Tibial artery (tissue), 4 donors: ENCODE results near the gene PPIL1.

ENCODE experiments used
- DNase-seq, 2 donors: peaks; one replicate each; pipeline ENCODE4 v3.0.0-alpha.2; 2019
- H3K27ac ChIP-seq, 2 donors: fragments of 200-600 bp; sonication (generic) in 1 of 2; 1 replicate in 1 of 2; 2 replicates in 1 of 2; pipeline ENCODE4 v1.5.1; 2018 to 2019; ENCODE audit warnings: mild to moderate bottlenecking in 1 of 2
- H3K27me3 ChIP-seq, 2 donors: fragments of 200-600 bp; sonication (generic) in 1 of 2; one replicate each; pipeline versions ENCODE4 v1.5.1 to v1.6.0; 2016 to 2019
- H3K36me3 ChIP-seq, 3 donors: fragments of 200-600 bp; sonication (generic) in 2 of 3; one replicate each; pipeline ENCODE4 v1.5.1; 2016 to 2019; ENCODE audit warnings: mild to moderate bottlenecking in 2 of 3
- H3K4me1 ChIP-seq, 4 donors: fragments of 200-600 bp; sonication (generic) in 2 of 4; 1 replicate in 3 of 4; 2 replicates in 1 of 4; pipeline ENCODE4 v1.5.1; 2016 to 2019
- H3K4me3 ChIP-seq, 2 donors: fragments of 200-600 bp; sonication (generic) in 1 of 2; 1 replicate in 1 of 2; 2 replicates in 1 of 2; pipeline ENCODE4 v1.5.1; 2018 to 2019; ENCODE audit warnings: mild to moderate bottlenecking in 2 of 2
- H3K9me3 ChIP-seq, 3 donors: fragments of 200-600 bp; sonication (generic) in 1 of 3; one replicate each; pipeline ENCODE4 v1.5.1; 2016 to 2019
- intact Hi-C: fragments of 100-400 bp; cut with DNase I; formaldehyde crosslinking; loops from one replicate; pipeline ENCODE4 v1.15.0; 2023; ENCODE audit warnings: low total_unique reads
- TF ChIP-seq, protein P1 (sequence below), 2 experiments: fragments of 200-600 bp in 1 of 2; fragments of 450-650 bp in 1 of 2; IDR thresholded peaks; one replicate each; pipeline ENCODE4 v1.5.1; 2017 to 2019; ENCODE audit warnings: antibody characterized with exemption in 2 of 2, mild to moderate bottlenecking in 1 of 2, moderate library complexity in 1 of 2

Gene PPIL1

DNA sequence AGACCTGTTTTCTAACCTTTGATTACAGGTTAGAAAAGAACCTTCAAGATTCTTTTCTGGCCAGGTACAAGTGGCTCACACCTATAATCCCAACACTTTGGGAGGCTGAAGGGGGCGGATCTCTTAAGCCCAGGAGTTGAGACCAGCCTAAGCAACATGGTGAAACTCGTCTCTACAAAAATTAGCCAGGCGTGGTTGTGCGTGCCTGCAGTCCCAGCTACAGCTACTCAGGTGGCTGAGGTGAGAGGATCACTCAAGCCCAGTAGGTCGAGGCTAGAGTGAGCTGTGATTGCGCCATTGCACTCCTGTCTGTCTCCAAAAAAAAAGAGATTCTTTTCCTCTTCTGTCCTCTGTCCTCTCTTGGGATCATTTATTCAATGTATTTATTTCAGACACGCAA is 14.5 kb downstream of the PPIL1 start:
- intact Hi-C loops = no loop called here
- Histone ChIP-seq H3K4me1 (peaks cover 0 to 28% (median 11%) of the 10 kb centered on the region in 4 donors), H3K27ac (no peak overlapping the region), H3K9me3 (no peaks in the 10 kb centered on the region), H3K27me3 (no peaks in the 10 kb centered on the region), H3K36me3 (peaks cover 0 to 19% (median 6%) of the 10 kb centered on the region in 3 donors), H3K4me3 (no peak overlapping the region)
- TF ChIP-seq, protein P1, sequence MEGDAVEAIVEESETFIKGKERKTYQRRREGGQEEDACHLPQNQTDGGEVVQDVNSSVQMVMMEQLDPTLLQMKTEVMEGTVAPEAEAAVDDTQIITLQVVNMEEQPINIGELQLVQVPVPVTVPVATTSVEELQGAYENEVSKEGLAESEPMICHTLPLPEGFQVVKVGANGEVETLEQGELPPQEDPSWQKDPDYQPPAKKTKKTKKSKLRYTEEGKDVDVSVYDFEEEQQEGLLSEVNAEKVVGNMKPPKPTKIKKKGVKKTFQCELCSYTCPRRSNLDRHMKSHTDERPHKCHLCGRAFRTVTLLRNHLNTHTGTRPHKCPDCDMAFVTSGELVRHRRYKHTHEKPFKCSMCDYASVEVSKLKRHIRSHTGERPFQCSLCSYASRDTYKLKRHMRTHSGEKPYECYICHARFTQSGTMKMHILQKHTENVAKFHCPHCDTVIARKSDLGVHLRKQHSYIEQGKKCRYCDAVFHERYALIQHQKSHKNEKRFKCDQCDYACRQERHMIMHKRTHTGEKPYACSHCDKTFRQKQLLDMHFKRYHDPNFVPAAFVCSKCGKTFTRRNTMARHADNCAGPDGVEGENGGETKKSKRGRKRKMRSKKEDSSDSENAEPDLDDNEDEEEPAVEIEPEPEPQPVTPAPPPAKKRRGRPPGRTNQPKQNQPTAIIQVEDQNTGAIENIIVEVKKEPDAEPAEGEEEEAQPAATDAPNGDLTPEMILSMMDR (IDR thresholded peaks at IDR 0.05) = no peak
- DNase-seq = no peak

DNA sequence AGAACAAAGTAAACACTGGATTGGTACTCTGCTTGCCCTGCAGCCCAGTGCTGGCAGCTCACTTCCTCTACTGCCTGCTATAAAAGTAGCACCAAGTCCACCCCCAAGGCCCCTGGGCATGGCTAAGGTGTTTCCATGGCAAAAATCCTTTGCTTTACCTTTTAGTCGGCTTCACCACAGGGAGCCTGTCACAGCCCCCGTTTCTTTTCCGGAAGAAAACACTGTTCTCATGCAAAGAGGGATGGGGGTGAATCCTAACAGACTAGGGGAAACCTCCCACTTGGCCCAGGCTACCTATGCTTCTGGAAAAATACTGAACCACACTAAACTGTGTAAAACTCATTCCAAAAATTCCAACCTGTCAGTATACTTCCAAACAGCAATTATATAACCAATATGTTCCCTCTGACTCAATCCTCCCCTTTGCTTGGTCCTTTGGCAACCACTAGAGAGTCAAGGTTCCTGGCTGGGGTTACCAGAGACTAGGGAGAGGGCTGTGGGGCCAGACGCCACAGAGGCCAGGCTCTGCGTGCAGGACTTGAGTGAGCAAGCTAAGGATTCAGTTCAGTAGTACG is 16.1 kb downstream of the PPIL1 start:
- DNase-seq = no peak
- TF ChIP-seq, protein P1 (IDR thresholded peaks at IDR 0.05) = no peak

GRCh38 chr6:36857325-36857724 is 17.3 kb downstream of the PPIL1 start:
- H3K4me3 ChIP-seq = no peak overlapping the region
- peak in 1 of 2 donors; percentile 9 for DNase-seq
- peaks cover 0 to 14% (median 0%) of the 10 kb centered on the region in 3 donors for H3K36me3 ChIP-seq
- TF ChIP-seq, protein P1 (IDR thresholded peaks at IDR 0.05) = no peak
- no peak overlapping the region for H3K27ac ChIP-seq
- no peaks in the 10 kb centered on the region for H3K27me3 ChIP-seq
- intact Hi-C loops = loop anchor here (10.0 kb wide), 1 partner anchor 173 kb away; no protein-coding TSS in a partner anchor
- H3K4me1 ChIP-seq = peaks cover 0 to 48% (median 22%) of the 10 kb centered on the region in 4 donors
- no peaks in the 10 kb centered on the region for H3K9me3 ChIP-seq

More for the DNA sequence above, 16.1 kb downstream of the PPIL1 start:
- Histone ChIP-seq H3K27me3 (no peaks in the 10 kb centered on the region), H3K36me3 (peaks cover 0 to 18% (median 6%) of the 10 kb centered on the region in 3 donors), H3K4me1 (peaks cover 0 to 36% (median 13%) of the 10 kb centered on the region in 4 donors), H3K27ac (peak overlapping the region in 1 of 2 donors; percentile 39), H3K4me3 (no peak overlapping the region), H3K9me3 (no peaks in the 10 kb centered on the region)
- intact Hi-C loops = loop anchor here (10.0 kb wide), 1 partner anchor 174 kb away; no protein-coding TSS in a partner anchor

DNA sequence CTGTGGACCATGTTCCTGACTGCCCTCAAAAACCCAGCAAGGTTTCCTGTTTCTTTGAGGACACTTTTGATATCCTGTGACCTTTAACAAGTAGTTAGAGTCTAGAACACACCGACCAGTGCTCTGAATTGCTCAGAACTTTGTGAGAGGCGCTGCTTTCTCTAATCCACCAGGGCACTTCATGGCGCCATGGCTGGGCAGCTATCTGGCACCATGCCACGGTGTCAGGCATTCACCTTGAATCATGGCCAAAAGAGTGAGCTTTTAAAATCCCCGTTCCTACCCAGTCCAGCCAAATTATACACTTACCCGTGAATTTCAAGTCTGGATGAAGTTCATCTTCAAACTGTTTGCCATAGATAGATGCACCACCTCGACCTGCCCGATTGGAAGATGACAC is 18.3 kb downstream of the PPIL1 start:
- TF ChIP-seq, protein P1 (IDR thresholded peaks at IDR 0.05) = no peak
- H3K9me3 ChIP-seq = no peaks in the 10 kb centered on the region
- peak overlapping the region; percentile 39 to 62 for H3K27ac ChIP-seq
- H3K4me1 ChIP-seq = peaks cover 0 to 55% (median 30%) of the 10 kb centered on the region in 4 donors
- peaks cover 0 to 14% (median 0%) of the 10 kb centered on the region in 3 donors for H3K36me3 ChIP-seq
- H3K27me3 ChIP-seq = no peaks in the 10 kb centered on the region
- DNase-seq = no peak
- no peak overlapping the region for H3K4me3 ChIP-seq
- intact Hi-C loops = loop anchor here (10.0 kb wide), 1 partner anchor 171 kb away; no protein-coding TSS in a partner anchor

GRCh38 chr6:36855750-36856149 is 18.9 kb downstream of the PPIL1 start:
- Histone ChIP-seq H3K36me3 (peaks cover 0 to 14% (median 0%) of the 10 kb centered on the region in 3 donors), H3K9me3 (no peaks in the 10 kb centered on the region), H3K27me3 (no peaks in the 10 kb centered on the region), H3K4me1 (peaks cover 0 to 55% (median 31%) of the 10 kb centered on the region in 4 donors), H3K4me3 (no peak overlapping the region), H3K27ac (peak overlapping the region; percentile 39 to 62)
- TF ChIP-seq, protein P1 (IDR thresholded peaks at IDR 0.05) = no peak
- intact Hi-C loops = loop anchor here (10.0 kb wide), 1 partner anchor 171 kb away; no protein-coding TSS in a partner anchor
- peak in 1 of 2 donors; percentile 38 for DNase-seq
